ENCODE results near the gene GAS7. TPM values are rescaled to one million over a fixed set of nuclear protein-coding genes. Genes with fewer than 3 reads are reported as not detected.
A peak's percentile ranks its signal among the peaks of the same experiment; 100 is the strongest.

The GAS7 gene
- total RNA-seq, 1 donor from 2014 or later: 47.7 TPM

GRCh38 chr17:10162096-10162495 lies 36.3 kb downstream of the GAS7 start:
- no peaks in the 10 kb centered on the region for H3K27me3 Mint-ChIP-seq (ENCODE audit: low read depth)
- no peaks in the 10 kb centered on the region for H3K36me3 Mint-ChIP-seq
- no peak overlapping the region for H3K4me3 Mint-ChIP-seq
- peaks cover 24% of the 10 kb centered on the region for H3K4me1 Mint-ChIP-seq
- no peak for DNase-seq (ENCODE audit: low spot score in 2 of 2, unreplicated experiment in 2 of 2)
- TF ChIP-seq CTCF (IDR thresholded peaks at IDR 0.05; ENCODE audit: unreplicated experiment): no peak
- peak overlapping the region; percentile 61 for H3K27ac Mint-ChIP-seq
- peaks cover 3% of the 10 kb centered on the region for H3K9me3 Mint-ChIP-seq

- peaks cover 3% of the 10 kb centered on the region for H3K9me3 Mint-ChIP-seq
- H3K4me3 Mint-ChIP-seq: no peak overlapping the region
- no peak overlapping the region for H3K27ac Mint-ChIP-seq
- H3K4me1 Mint-ChIP-seq: peaks cover 30% of the 10 kb centered on the region
- no peaks in the 10 kb centered on the region for H3K36me3 Mint-ChIP-seq
- H3K27me3 Mint-ChIP-seq (ENCODE audit: low read depth): no peaks in the 10 kb centered on the region
- no peak for TF ChIP-seq CTCF (IDR thresholded peaks at IDR 0.05; ENCODE audit: unreplicated experiment)
- DNase-seq (ENCODE audit: low spot score in 2 of 2, unreplicated experiment in 2 of 2): no peak
Measured at GRCh38 chr17:10161386-10161785, 37.0 kb downstream of the GAS7 start.

GRCh38 chr17:10156948-10157607 lies 41.3 kb downstream of the GAS7 start:
- no peak for TF ChIP-seq CTCF (IDR thresholded peaks at IDR 0.05; ENCODE audit: unreplicated experiment)
- Mint-ChIP-seq H3K27ac (peak overlapping the region; percentile 22), H3K4me1 (peaks cover 29% of the 10 kb centered on the region)

GRCh38 chr17:10156599-10156947 lies 41.8 kb downstream of the GAS7 start:
- DNase-seq (ENCODE audit: low spot score in 2 of 2, unreplicated experiment in 2 of 2): no peak
- TF ChIP-seq CTCF (IDR thresholded peaks at IDR 0.05; ENCODE audit: unreplicated experiment): no peak
- Mint-ChIP-seq H3K27me3 (ENCODE audit: low read depth) (no peaks in the 10 kb centered on the region), H3K4me3 (no peak overlapping the region), H3K9me3 (peaks cover 3% of the 10 kb centered on the region), H3K4me1 (peaks cover 27% of the 10 kb centered on the region), H3K27ac (peak overlapping the region; percentile 3), H3K36me3 (no peaks in the 10 kb centered on the region)

More at GRCh38 chr17:10156948-10157607, 41.3 kb downstream of the GAS7 start:
- H3K36me3 Mint-ChIP-seq: no peaks in the 10 kb centered on the region
- H3K27me3 Mint-ChIP-seq (ENCODE audit: low read depth): no peaks in the 10 kb centered on the region
- no peak for DNase-seq (ENCODE audit: low spot score in 2 of 2, unreplicated experiment in 2 of 2)
- H3K4me3 Mint-ChIP-seq: no peak overlapping the region
- peaks cover 3% of the 10 kb centered on the region for H3K9me3 Mint-ChIP-seq

GRCh38 chr17:10156077-10156435 lies 42.4 kb downstream of the GAS7 start:
- Mint-ChIP-seq H3K27ac (peak overlapping the region; percentile 39), H3K4me3 (no peak overlapping the region), H3K4me1 (peaks cover 23% of the 10 kb centered on the region), H3K27me3 (ENCODE audit: low read depth) (no peaks in the 10 kb centered on the region), H3K9me3 (peaks cover 3% of the 10 kb centered on the region), H3K36me3 (no peaks in the 10 kb centered on the region)
- TF ChIP-seq CTCF (IDR thresholded peaks at IDR 0.05; ENCODE audit: unreplicated experiment): no peak
- DNase-seq (ENCODE audit: low spot score in 2 of 2, unreplicated experiment in 2 of 2): no peak
